ENCODE measurements around the gene WFDC1. TPM values are rescaled to one million over a fixed set of nuclear protein-coding genes. Genes with fewer than 3 reads are reported as not detected.

WFDC1 gene, protein sequence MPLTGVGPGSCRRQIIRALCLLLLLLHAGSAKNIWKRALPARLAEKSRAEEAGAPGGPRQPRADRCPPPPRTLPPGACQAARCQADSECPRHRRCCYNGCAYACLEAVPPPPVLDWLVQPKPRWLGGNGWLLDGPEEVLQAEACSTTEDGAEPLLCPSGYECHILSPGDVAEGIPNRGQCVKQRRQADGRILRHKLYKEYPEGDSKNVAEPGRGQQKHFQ
- 0.05 and 0.52 TPM in 2 replicates for total RNA-seq (2014; rRNA removed; shearing (Covaris generic))

GRCh38 chr16:84294531-84295142 is at the start of gene WFDC1:
WFDC1 (plus strand) TSS chr16:84294878; CDS start chr16:84294972, 94 bp downstream.
- no peak for DNase-seq (ENCODE audit: low read depth)

DNA sequence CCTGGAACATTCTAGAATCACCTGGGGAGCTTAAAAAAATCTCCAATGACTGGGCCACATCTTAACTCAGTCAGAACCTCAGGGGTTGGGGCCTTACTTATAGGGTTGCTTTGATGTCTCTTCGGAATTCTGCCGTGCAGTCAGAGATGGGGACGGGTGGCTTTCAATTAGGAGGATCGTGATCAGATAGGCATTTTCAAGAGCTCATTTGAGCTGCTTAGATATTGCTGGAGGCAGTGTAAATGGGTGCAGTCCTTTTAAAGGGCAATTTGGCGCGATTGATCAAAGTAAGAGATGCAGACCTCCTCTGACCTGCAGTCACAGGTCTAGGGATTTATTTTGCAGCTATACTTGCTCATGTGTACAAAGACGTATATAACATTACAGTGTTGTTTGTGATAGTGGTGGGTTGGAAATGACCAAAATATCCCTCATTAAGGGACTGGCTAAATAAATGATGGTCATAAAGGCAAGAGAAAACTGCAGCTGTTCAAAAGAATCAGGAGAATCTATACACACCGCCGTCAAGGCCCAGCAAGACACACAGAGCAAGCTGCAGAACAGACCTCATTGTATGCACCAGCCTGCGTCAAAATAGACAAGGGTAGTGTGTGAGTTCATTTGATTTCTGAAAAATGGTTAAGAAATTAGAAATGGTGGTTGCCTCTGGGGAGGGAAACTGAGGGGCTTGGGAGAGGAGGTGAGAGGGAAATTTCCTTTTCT is 48.6 kb upstream of the WFDC1 start:
- DNase-seq (ENCODE audit: low read depth), result no peak

GRCh38 chr16:84246679-84247077 is 48.0 kb upstream of the WFDC1 start:
- no peak for DNase-seq (ENCODE audit: low read depth)

- DNase-seq (ENCODE audit: low read depth), result peak; percentile 74
These were observed 47.3 kb upstream of the WFDC1 start for GRCh38 chr16:84247331-84247730.

DNA sequence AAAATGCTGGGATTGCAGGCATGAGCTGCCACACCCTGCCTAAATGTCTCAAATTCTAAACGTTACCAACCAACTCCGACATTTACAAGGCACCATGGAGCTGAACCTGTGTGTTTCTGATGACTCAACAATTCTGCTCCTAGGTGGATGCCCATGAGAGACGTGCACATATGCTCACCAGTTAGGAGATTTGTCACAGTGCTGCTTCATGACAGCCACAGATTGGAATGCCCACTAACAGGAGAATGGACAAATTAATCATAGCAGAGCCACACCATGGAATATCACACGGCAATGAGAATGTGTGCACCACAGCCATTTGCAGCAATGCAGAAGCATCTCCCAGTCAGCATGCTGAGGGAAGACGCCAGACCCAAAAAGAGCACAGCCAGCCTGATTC is 46.8 kb upstream of the WFDC1 start:
- DNase-seq (ENCODE audit: low read depth), result peak; percentile 92

DNA sequence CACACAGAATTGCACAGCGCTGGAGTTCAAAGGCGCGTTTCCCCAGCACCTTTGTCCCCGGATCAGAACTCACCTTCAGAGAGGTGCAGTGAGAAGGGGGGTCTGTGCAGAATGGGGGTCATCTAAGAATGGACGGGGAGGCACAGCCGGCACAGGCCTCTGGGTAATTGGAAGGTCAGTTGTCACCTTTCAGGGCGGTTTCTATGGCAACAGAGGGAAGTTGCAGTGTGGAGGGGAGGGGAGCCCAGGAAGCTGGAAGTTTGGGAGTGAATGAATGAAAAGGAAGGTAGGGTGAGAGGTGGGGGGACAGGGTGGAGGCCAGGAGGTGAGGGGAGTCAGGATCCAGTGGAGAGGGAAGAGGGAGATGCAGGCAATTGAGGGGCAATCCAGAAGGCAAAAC is 42.5 kb upstream of the WFDC1 start:
- no peak for DNase-seq (ENCODE audit: low read depth)

GRCh38 chr16:84253173-84253572 is 41.5 kb upstream of the WFDC1 start:
- DNase-seq (ENCODE audit: low read depth), result no peak

GRCh38 chr16:84254062-84254461 is 40.6 kb upstream of the WFDC1 start:
- DNase-seq (ENCODE audit: low read depth), result no peak

- DNase-seq (ENCODE audit: low read depth), result no peak
These were observed 39.4 kb upstream of the WFDC1 start for GRCh38 chr16:84255050-84255810.

DNA sequence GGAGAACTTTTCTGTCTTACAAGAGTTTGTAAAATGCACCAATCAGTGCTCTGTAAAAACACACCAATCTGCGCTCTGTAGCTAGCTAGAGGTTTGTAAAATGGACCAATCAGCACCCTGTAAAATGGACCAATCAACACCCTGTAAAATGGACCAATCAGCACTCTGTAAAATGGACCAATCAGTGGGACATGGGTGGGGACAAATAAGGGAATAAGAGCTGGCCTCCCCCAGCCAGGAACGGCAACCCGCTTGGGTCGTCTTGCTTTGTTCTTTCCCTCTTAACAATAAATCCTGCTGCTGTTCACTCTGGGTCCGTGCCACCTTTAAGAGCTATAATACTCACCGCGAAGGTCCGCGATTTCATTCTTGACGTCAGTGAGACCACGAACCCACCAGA is 36.4 kb upstream of the WFDC1 start:
- no peak for DNase-seq (ENCODE audit: low read depth)

GRCh38 chr16:84259691-84260090 is 35.0 kb upstream of the WFDC1 start:
- no peak for DNase-seq (ENCODE audit: low read depth)

DNA sequence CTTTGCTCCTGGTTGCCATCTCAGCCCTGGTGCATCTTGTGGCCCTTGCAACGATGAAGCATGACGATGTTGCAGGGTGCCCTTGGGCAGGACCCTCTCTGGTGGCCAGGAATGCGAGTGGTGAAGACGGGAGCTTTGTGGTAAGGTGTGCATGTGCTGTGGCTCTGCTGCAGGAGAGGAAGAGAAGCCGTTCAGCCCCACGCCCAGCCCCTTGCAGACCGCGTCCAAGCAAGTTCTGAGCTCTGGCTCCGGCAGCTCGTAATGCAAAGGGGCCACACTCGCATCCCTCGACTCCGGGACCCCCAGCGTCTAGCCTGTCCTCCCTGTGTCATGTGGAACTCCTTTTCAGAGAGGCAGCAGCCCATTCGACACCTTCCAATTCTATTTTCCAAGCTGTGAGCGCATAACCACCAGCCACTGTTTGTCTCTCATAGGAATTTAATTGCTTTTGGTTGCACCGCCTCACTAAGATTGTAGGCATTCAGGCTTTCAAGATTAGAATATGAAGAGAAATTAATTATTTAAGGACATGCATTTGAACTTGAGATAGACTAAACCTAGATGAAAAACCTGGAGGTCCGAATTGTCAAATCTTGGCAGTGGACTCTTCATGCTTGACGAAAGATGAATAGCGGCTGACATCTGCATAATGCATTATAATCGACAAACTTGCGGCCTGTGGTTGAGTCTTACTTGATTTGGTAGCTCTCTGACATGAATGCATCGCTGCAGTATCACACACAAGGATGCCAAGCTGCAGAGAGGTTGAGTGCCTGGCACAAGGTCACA is 33.7 kb upstream of the WFDC1 start:
- no peak for DNase-seq (ENCODE audit: low read depth)

GRCh38 chr16:84262031-84262430 is 32.6 kb upstream of the WFDC1 start:
- no peak for DNase-seq (ENCODE audit: low read depth)

DNA sequence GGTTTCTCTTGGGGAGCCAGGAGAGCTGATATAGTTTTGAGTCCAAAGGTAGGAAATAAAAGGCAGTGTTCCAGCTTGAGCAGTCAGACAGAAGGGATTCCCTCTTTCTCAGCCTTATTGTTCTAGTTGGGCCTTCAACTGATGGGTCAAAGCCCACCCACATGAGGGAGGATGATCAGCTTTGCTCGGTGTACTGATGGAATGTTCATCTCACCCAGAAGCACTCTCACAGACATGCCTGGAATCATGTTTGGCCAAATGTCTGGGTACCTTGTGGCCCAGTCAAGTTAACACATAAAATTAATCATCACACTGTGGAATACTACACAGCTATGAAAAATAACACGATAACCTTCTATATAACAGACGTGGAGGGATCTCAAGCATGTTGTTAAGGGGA is 31.7 kb upstream of the WFDC1 start:
- DNase-seq (ENCODE audit: low read depth), result no peak

DNA sequence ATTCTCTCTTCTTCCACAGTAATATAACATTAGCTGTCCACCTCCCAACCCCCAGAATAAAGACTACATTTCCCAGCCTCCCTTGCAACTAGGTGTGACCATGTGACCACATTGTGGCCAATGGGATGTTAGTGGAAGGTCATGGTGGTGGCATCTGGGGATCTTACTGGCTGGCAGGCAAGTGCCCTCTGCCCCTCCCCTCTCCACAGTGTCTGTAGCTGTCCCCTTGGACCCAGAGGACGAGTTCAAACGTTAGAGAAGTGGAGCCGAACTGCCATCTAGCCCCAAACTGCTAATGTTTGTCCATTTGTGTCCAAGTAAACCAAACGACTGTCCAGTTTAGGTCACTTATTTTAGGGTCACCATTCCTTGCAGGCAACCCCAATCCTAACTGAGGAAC is 28.2 kb upstream of the WFDC1 start:
- peak; percentile 73 for DNase-seq (ENCODE audit: low read depth)

- no peak for DNase-seq (ENCODE audit: low read depth)
These were observed 27.3 kb upstream of the WFDC1 start for GRCh38 chr16:84267380-84267779.

GRCh38 chr16:84268291-84269040 is 26.2 kb upstream of the WFDC1 start:
- no peak for DNase-seq (ENCODE audit: low read depth)

DNA sequence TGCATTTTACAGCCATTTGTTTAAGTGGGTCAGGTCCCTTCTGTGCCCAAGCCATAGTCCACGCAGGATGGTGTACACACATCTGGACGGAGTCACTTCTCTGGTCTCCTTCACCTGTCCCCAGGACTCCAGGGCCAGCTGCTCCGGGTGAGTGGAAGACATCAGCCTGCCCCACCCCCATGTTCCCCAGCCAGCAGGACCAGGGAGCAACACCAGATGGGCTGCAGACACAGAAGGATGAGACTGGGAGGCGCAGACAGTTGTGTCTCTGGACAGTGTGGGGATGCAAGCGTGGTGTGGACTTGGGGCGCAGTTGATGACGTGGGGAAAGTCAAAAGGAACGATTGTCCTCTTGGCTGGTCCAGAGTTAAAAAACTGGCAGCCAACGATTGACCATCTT is 24.6 kb upstream of the WFDC1 start:
- DNase-seq (ENCODE audit: low read depth), result no peak

- DNase-seq (ENCODE audit: low read depth), result no peak
These were observed 24.1 kb upstream of the WFDC1 start for GRCh38 chr16:84270531-84270930.

DNA sequence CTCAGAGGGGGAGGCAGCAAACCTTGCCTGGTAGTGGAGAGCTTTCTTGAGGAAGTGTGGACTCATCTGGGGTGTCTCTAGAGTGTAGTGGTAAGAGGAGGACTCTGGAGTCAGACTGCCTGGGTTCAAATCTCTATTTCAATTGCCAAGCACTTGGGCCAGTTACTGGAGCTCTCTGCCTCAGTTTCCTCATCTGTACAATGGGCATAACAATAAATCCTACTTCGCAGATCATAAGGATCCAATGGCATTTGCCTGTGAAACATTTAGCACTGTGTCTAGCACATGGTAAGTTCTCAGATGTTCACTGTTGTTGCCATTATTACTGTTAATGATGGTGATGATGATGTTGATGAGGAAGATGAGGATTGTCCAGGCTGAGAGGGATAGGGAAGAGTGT is 23.6 kb upstream of the WFDC1 start:
- no peak for DNase-seq (ENCODE audit: low read depth)

DNA sequence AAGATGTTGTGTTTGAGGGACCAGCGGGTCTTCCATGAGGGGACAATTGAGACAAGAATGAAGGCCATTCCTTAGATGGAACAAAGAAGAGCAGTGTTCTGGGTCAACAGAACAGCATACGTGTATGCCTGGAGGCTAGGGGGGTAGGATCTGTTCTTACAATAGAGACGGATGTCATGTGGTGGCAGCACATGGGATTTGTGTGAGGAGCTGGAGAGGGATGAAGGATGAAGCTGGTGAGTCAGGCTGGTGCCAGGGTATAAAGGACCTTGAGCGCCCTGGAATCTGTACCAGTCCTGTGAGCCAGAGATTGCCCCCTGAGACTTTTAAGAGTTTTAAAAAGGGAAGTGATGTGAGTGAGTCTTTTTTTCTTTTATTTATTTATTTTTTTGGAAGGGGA is 22.8 kb upstream of the WFDC1 start:
- DNase-seq (ENCODE audit: low read depth), result peak; percentile 49

Measured in M059J (cell line).